AG04450 (cell line): ENCODE measurements around the gene POMGNT2. TPM values are rescaled to one million over a fixed set of nuclear protein-coding genes. Genes with fewer than 3 reads are reported as not detected.
A peak's percentile ranks its signal among the peaks of the same experiment; 100 is the strongest.
"Not testable (repeated sequence)": the region's sequence is repeated elsewhere in the genome, so short reads cannot be mapped to it uniquely, and the experiment has no call there.

Source experiments
- CTCF ChIA-PET: fragments of 300-600, 350-600 bp; formaldehyde crosslinking; extraction: SDS; loops from one replicate; lab custom pipeline; 2022; ENCODE audit warnings: antibody characterized with exemption, inconsistent platforms; lab: Charles Lee
- POLR2A ChIA-PET: fragments of 350-600 bp; formaldehyde crosslinking; extraction: SDS; loops from one replicate; lab custom pipeline; 2021; ENCODE audit warnings: antibody characterized with exemption, inconsistent platforms; lab: Yijun Ruan, JAX
- DNase-seq: peaks from one replicate; pipeline ENCODE4 v3.0.0-alpha.2; 2011; ENCODE audit warnings: low read depth, low spot score
- H3K27ac ChIP-seq: one replicate; pipeline ENCODE4 v1.5.1; 2012; ENCODE audit warnings: low read depth, low read length, control low read depth
- H3K27me3 ChIP-seq: one replicate; pipeline ENCODE4 v1.6.0; 2012; ENCODE audit warnings: low read length; ENCODE audit not compliant: control insufficient read depth, insufficient read depth
- H3K4me3 ChIP-seq: 2 replicates; pipeline ENCODE4 v1.5.1; 2011; ENCODE audit warnings: mild to moderate bottlenecking, low read depth, low read length, control low read depth
- H3K9me3 ChIP-seq: 2 replicates; pipeline ENCODE4 v1.5.1; 2012; ENCODE audit warnings: low read length; ENCODE audit not compliant: control insufficient read depth, insufficient read depth
- CTCF ChIP-seq: IDR thresholded peaks from 2 replicates; pipeline ENCODE4 v1.5.1; 2011; ENCODE audit warnings: low read depth, low read length, control low read depth, inconsistent platforms
- polyA plus RNA-seq: library from polyadenylated mRNA; depleted of rRNA; stranded (reverse); fragments of >200 nt; gene quantifications from 2 replicates; pipeline ENCODE4 v1.2.3, GENCODE V29; 2011

Gene POMGNT2
- polyA plus RNA-seq, 1 experiment = 9.3 TPM

GRCh38 chr3:43071313-43071893 is 34.5 kb downstream of the POMGNT2 start:
- Histone ChIP-seq H3K27ac (no peak overlapping the region), H3K4me3 (no peak overlapping the region), H3K27me3 (no peaks in the 10 kb centered on the region), H3K9me3 (no peaks in the 10 kb centered on the region)
- POLR2A ChIA-PET = no interaction called here
- peak; percentile 42 for TF ChIP-seq CTCF
- CTCF ChIA-PET = interaction anchor here (0.7 to 2.6 kb wide), 4 partner anchors 13 to 292 kb away, joined by 3 to 9 read pairs (median 4); no protein-coding TSS in a partner anchor
- no peak for DNase-seq

GRCh38 chr3:43070670-43071069 is 35.2 kb downstream of the POMGNT2 start:
- H3K4me3 ChIP-seq, DNase-seq, H3K9me3 ChIP-seq, H3K27me3 ChIP-seq, H3K27ac ChIP-seq, POLR2A ChIA-PET: not testable (repeated sequence)
- CTCF ChIA-PET = interaction anchor here (1.7 to 2.6 kb wide), 2 partner anchors 12 to 109 kb away, joined by 5 to 9 read pairs; no protein-coding TSS in a partner anchor

GRCh38 chr3:43063114-43063513 is 42.8 kb downstream of the POMGNT2 start:
- no peak overlapping the region for H3K27ac ChIP-seq
- no peak overlapping the region for H3K4me3 ChIP-seq
- no peak for TF ChIP-seq CTCF
- CTCF ChIA-PET = no interaction called here
- no peaks in the 10 kb centered on the region for H3K27me3 ChIP-seq
- H3K9me3 ChIP-seq = no peaks in the 10 kb centered on the region
- no peak for DNase-seq
- POLR2A ChIA-PET = no interaction called here

- POLR2A ChIA-PET = no interaction called here
- CTCF ChIA-PET = no interaction called here
- Histone ChIP-seq H3K4me3 (no peak overlapping the region), H3K27me3 (no peaks in the 10 kb centered on the region), H3K27ac (no peak overlapping the region), H3K9me3 (no peaks in the 10 kb centered on the region)
- TF ChIP-seq CTCF = no peak
- no peak for DNase-seq
These were observed 43.3 kb downstream of the POMGNT2 start for GRCh38 chr3:43062564-43063040.

GRCh38 chr3:43062040-43062563 is 43.8 kb downstream of the POMGNT2 start:
- CTCF ChIA-PET = no interaction called here
- POLR2A ChIA-PET = no interaction called here
- H3K27me3 ChIP-seq = no peaks in the 10 kb centered on the region

More at GRCh38 chr3:43062040-43062563, 43.8 kb downstream of the POMGNT2 start:
- H3K9me3 ChIP-seq = no peaks in the 10 kb centered on the region
- H3K4me3 ChIP-seq = no peak overlapping the region
- TF ChIP-seq CTCF = no peak
- no peak for DNase-seq
- no peak overlapping the region for H3K27ac ChIP-seq
